Peyer's patch (tissue), 4 donors: ENCODE measurements around the gene ZBTB12.

ENCODE experiments used
- CTCF ChIP-seq, 6 experiments: fragments of 450-650 bp in 4 of 6; fragments of 200-600 bp in 2 of 6; sonication (generic) in 1 of 6; IDR thresholded peaks; one replicate each; pipeline ENCODE4 v1.5.1; 2017 to 2019; ENCODE audit warnings: antibody characterized with exemption in 6 of 6, mild to moderate bottlenecking in 3 of 6, moderate library complexity in 1 of 6
- POLR2A ChIP-seq, 2 donors: fragments of 450-650 bp; IDR thresholded peaks; one replicate each; pipeline ENCODE4 v1.5.1; 2017; ENCODE audit warnings: antibody characterized with exemption in 2 of 2, mild to moderate bottlenecking in 2 of 2, moderate library complexity in 2 of 2

DNA sequence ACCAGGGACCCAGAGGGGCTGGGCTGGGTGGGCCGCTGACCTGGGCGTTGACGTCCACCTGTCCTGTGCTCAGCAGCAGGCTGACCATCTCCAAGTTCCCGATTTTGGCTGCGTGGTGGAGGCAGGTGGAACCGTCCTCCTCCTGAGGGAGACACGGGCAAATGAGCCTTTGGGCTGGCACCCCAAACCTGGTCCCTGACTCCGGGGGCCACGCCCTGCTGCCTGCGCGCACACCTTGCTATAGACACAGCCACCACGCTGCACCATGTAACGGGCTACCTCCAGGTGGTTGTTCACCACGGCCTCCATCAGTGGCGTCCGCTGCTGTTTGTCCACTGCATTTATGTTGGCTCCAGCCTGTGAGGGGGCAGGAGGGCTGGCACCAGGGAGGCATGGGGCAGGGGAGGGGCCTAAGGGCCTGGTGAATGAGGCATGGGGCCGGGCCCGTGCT, 15.3 kb downstream of the ZBTB12 start:
- no peak for TF ChIP-seq POLR2A (IDR thresholded peaks at IDR 0.05)
- no peak for TF ChIP-seq CTCF (IDR thresholded peaks at IDR 0.05)
